H9 (cell line): ENCODE data around the gene ATXN7L3. TPM values are rescaled to one million over a fixed set of nuclear protein-coding genes. Genes with fewer than 3 reads are reported as not detected.
A peak's percentile ranks its signal among the peaks of the same experiment; 100 is the strongest.

Experiments
- DNase-seq: peaks from one replicate; pipeline ENCODE4 v3.0.0-alpha.2; 2017
- H2AFZ ChIP-seq: one replicate; pipeline ENCODE4 v1.6.1; 2013; ENCODE audit warnings: mild to moderate bottlenecking, low read length, control low read depth, moderate library complexity
- H2AK5ac ChIP-seq: 2 replicates; pipeline ENCODE4 v1.6.1; 2013; ENCODE audit warnings: low read length, control low read depth, mixed read lengths; ENCODE audit not compliant: insufficient read length
- H2BK120ac ChIP-seq: one replicate; pipeline ENCODE4 v1.6.1; 2013; ENCODE audit warnings: low read depth, mild to moderate bottlenecking, low read length, control low read depth, inconsistent platforms; ENCODE audit not compliant: poor library complexity, severe bottlenecking
- H2BK12ac ChIP-seq: 2 replicates; pipeline ENCODE4 v1.6.1; 2013; ENCODE audit warnings: low read length, control low read depth, mixed read lengths, low read depth; ENCODE audit not compliant: insufficient read length
- H2BK15ac ChIP-seq: 2 replicates; pipeline ENCODE4 v1.6.1; 2013; ENCODE audit warnings: low read depth, low read length, control low read depth
- H2BK20ac ChIP-seq: one replicate; pipeline ENCODE4 v1.6.1; 2013; ENCODE audit warnings: low read depth, mild to moderate bottlenecking, low read length, control low read depth, inconsistent platforms; ENCODE audit not compliant: poor library complexity, severe bottlenecking
- H2BK5ac ChIP-seq: 2 replicates; pipeline ENCODE4 v1.6.1; 2013; ENCODE audit warnings: low read length, control low read depth, mixed read lengths; ENCODE audit not compliant: insufficient read length
- H3K14ac ChIP-seq: 2 replicates; pipeline ENCODE4 v1.6.1; 2013; ENCODE audit warnings: low read length, control low read depth; ENCODE audit not compliant: insufficient read depth
- H3K18ac ChIP-seq: 2 replicates; pipeline ENCODE4 v1.6.1; 2013; ENCODE audit warnings: low read depth, mild to moderate bottlenecking, mixed read lengths, low read length, control low read depth; ENCODE audit not compliant: insufficient read length
- H3K23ac ChIP-seq: 2 replicates; pipeline ENCODE4 v1.6.1; 2013; ENCODE audit warnings: low read length, control low read depth, mixed read lengths, low read depth; ENCODE audit not compliant: insufficient read length
- H3K23me2 ChIP-seq: 2 replicates; pipeline ENCODE4 v1.6.1; 2013; ENCODE audit warnings: low read depth, mild to moderate bottlenecking, mixed read lengths, low read length, control low read depth; ENCODE audit not compliant: insufficient read length, poor library complexity, severe bottlenecking
- H3K27ac ChIP-seq: 2 replicates; pipeline ENCODE4 v1.5.1; 2013; ENCODE audit warnings: low read length, control low read depth, mixed read lengths, low read depth; ENCODE audit not compliant: insufficient read length
- H3K27me3 ChIP-seq: 2 replicates; pipeline ENCODE4 v1.6.1; 2013; ENCODE audit warnings: low read length, control low read depth, inconsistent platforms; ENCODE audit not compliant: insufficient read depth
- H3K4ac ChIP-seq: 2 replicates; pipeline ENCODE4 v1.6.1; 2013; ENCODE audit warnings: low read depth, mild to moderate bottlenecking, control low read depth, inconsistent platforms, low read length, moderate library complexity
- H3K4me1 ChIP-seq: 2 replicates; pipeline ENCODE4 v1.6.1; 2013; ENCODE audit warnings: low read length, control low read depth, inconsistent platforms; ENCODE audit not compliant: insufficient read depth
- H3K4me2 ChIP-seq: 2 replicates; pipeline ENCODE4 v1.6.1; 2013; ENCODE audit warnings: low read length, control low read depth, mixed read lengths; ENCODE audit not compliant: insufficient read length, insufficient read depth
- H3K56ac ChIP-seq: 2 replicates; pipeline ENCODE4 v1.6.1; 2013; ENCODE audit warnings: low read depth, mild to moderate bottlenecking, mixed read lengths, low read length, control low read depth; ENCODE audit not compliant: insufficient read length
- H3K79me1 ChIP-seq: 2 replicates; pipeline ENCODE4 v1.6.1; 2013; ENCODE audit warnings: low read depth, mild to moderate bottlenecking, moderate library complexity, low read length, control low read depth, inconsistent platforms; ENCODE audit not compliant: insufficient read depth, poor library complexity, severe bottlenecking
- H3K79me2 ChIP-seq: 2 replicates; pipeline ENCODE4 v1.6.1; 2013; ENCODE audit warnings: low read length, control low read depth, inconsistent platforms; ENCODE audit not compliant: insufficient read depth
- H3K9ac ChIP-seq: 2 replicates; pipeline ENCODE4 v1.6.1; 2013; ENCODE audit warnings: low read length, control low read depth, mixed read lengths; ENCODE audit not compliant: insufficient read length; ENCODE audit errors: extremely low read depth
- H3K9me3 ChIP-seq: one replicate; pipeline ENCODE4 v1.6.1; 2013; ENCODE audit warnings: low read depth, low read length, inconsistent platforms; ENCODE audit not compliant: control insufficient read depth
- H3T11ph ChIP-seq: one replicate; pipeline ENCODE4 v1.6.1; 2013; ENCODE audit warnings: mild to moderate bottlenecking, low read length, control low read depth, inconsistent platforms
- H4K20me1 ChIP-seq: one replicate; pipeline ENCODE4 v1.6.1; 2013; ENCODE audit not compliant: control insufficient read depth, insufficient read length, insufficient read depth
- H4K5ac ChIP-seq: 2 replicates; pipeline ENCODE4 v1.6.1; 2013; ENCODE audit warnings: low read depth, mild to moderate bottlenecking, mixed read lengths, low read length, control low read depth; ENCODE audit not compliant: insufficient read length
- H4K8ac ChIP-seq: replicated peaks from 2 replicates; pipeline ENCODE4 v1.6.1; 2013; ENCODE audit warnings: low read length, control low read depth, mixed read lengths, low read depth; ENCODE audit not compliant: insufficient read length
- H4K91ac ChIP-seq: 2 replicates; pipeline ENCODE4 v1.6.1; 2013; ENCODE audit warnings: low read depth, mild to moderate bottlenecking, moderate library complexity, mixed read lengths, low read length, control low read depth; ENCODE audit not compliant: insufficient read length
- H3K27ac Mint-ChIP-seq, 3 experiments: 2 replicates in 2 of 3; 3 replicates in 1 of 3; pipeline ENCODE4 v1.8.0; 2020 to 2021; ENCODE audit warnings: mixed read lengths in 3 of 3, mild to moderate bottlenecking in 1 of 3, moderate library complexity in 1 of 3
- H3K27me3 Mint-ChIP-seq: 2 replicates; pipeline ENCODE4 v1.8.0; 2021; ENCODE audit warnings: low read depth, mild to moderate bottlenecking, moderate library complexity, mixed read lengths
- H3K36me3 Mint-ChIP-seq, 3 experiments: 2 replicates in 2 of 3; 3 replicates in 1 of 3; pipeline ENCODE4 v1.8.0; 2020 to 2021; ENCODE audit warnings: low read depth in 3 of 3, mixed read lengths in 3 of 3; ENCODE audit not compliant: insufficient read depth in 1 of 3
- H3K4me1 Mint-ChIP-seq, 2 experiments: 2 replicates each; pipeline ENCODE4 v1.8.0; 2020; ENCODE audit warnings: mixed read lengths in 2 of 2
- H3K4me3 Mint-ChIP-seq, 2 experiments: 2 replicates in 1 of 2; 3 replicates in 1 of 2; pipeline ENCODE4 v1.8.0; 2020 to 2021; ENCODE audit warnings: mild to moderate bottlenecking in 2 of 2, mixed read lengths in 2 of 2, moderate library complexity in 1 of 2
- H3K9me3 Mint-ChIP-seq, 2 experiments: 2 replicates in 1 of 2; 3 replicates in 1 of 2; pipeline ENCODE4 v1.8.0; 2020; ENCODE audit warnings: mild to moderate bottlenecking in 2 of 2, mixed read lengths in 2 of 2, moderate library complexity in 1 of 2
- WGBS: extraction: QIAGEN DNeasy Blood & Tissue Kit; methylation state at CpG from one replicate; pipeline ENCODE4 v1.1.7; 2013; ENCODE audit warnings: missing lambda C conversion rate, low lambda C conversion rate, mixed read lengths; ENCODE audit not compliant: insufficient read length; ENCODE audit errors: extremely low coverage; 5-methylcytosine and 5-hydroxymethylcytosine counted together
- total RNA-seq: library from RNA; stranded (reverse); gene quantifications from 2 replicates; pipeline ENCODE4 v1.2.1, GENCODE V29; 2021
- TF ChIP-seq, protein P1 (sequence below): fragments of 200-600 bp; sonication (generic); conservative IDR thresholded peaks from 3 replicates; pipeline ENCODE4 v1.8.0; 2021; ENCODE audit warnings: antibody characterized with exemption, mild to moderate bottlenecking

ATXN7L3 gene
- total RNA-seq, 1 experiment from 2014 or later, result 125 TPM

DNA sequence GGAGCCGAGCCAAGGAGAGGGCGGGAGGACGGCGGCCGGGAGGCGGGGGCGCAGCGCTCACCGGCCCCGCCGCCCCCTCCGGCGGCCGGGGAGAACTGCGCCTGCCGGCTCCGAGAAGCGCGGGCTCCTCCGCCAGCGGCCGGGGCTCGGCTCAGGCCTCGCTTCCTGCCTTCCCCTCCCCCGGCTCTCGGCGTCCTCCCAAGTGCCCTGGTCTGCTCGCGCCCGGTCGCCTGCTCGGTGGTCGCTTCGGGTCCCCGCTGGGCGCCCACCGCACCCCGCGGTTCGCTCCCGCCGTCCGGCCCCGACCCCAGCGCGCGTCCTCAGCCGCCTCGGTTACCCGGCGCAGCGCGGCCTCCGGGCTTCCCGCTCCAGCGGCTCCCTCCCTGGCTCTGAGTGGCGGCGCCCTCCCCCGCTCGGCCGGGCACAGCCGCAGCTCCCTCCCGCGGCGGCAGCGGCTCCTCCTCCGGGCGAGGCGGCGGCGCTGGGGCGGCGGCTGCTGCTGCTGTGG is 19.5 kb upstream of the ATXN7L3 start:
- peak overlapping the region; percentile 44 for H3K14ac ChIP-seq
- no peaks in the 10 kb centered on the region for H3K9me3 ChIP-seq
- no peak overlapping the region for H2BK12ac ChIP-seq
- TF ChIP-seq, protein P1, sequence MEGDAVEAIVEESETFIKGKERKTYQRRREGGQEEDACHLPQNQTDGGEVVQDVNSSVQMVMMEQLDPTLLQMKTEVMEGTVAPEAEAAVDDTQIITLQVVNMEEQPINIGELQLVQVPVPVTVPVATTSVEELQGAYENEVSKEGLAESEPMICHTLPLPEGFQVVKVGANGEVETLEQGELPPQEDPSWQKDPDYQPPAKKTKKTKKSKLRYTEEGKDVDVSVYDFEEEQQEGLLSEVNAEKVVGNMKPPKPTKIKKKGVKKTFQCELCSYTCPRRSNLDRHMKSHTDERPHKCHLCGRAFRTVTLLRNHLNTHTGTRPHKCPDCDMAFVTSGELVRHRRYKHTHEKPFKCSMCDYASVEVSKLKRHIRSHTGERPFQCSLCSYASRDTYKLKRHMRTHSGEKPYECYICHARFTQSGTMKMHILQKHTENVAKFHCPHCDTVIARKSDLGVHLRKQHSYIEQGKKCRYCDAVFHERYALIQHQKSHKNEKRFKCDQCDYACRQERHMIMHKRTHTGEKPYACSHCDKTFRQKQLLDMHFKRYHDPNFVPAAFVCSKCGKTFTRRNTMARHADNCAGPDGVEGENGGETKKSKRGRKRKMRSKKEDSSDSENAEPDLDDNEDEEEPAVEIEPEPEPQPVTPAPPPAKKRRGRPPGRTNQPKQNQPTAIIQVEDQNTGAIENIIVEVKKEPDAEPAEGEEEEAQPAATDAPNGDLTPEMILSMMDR, result peak; percentile 42; the same call in 2 of the 3 replicates
- no peak overlapping the region for H3K4ac ChIP-seq
- peaks cover 17 to 21% of the 10 kb centered on the region in 2 experiments for H3K4me1 Mint-ChIP-seq
- H3K9me3 Mint-ChIP-seq, result no peaks in the 10 kb centered on the region; a peak in 1 of 5 replicates
- no peak overlapping the region for H2BK120ac ChIP-seq
- no peak overlapping the region for H3K27ac ChIP-seq
- H3K18ac ChIP-seq, result no peak overlapping the region
- peaks cover 6% of the 10 kb centered on the region for H3K79me1 ChIP-seq
- no peaks in the 10 kb centered on the region for H4K20me1 ChIP-seq
- no CpG with 5 or more reads among the region's 73 CpGs for WGBS
- H4K8ac ChIP-seq, result no peak overlapping the region
- no peak overlapping the region for H4K5ac ChIP-seq
- H3K23ac ChIP-seq, result no peak overlapping the region
- H3K27ac Mint-ChIP-seq, result no peak overlapping the region
- H2BK20ac ChIP-seq, result no peak overlapping the region
- H3K36me3 Mint-ChIP-seq, result peaks cover 20 to 39% (median 35%) of the 10 kb centered on the region in 3 experiments; a peak in 6 of 7 replicates
- H2AK5ac ChIP-seq, result no peak overlapping the region
- peak overlapping the region; percentile 56 for H3K9ac ChIP-seq
- no peak overlapping the region for H2BK5ac ChIP-seq
- no peak overlapping the region for H3K4me2 ChIP-seq
- H3K4me1 ChIP-seq, result 0 out of 2 replicates have a peak, but pooled peaks cover 4% of the 10 kb centered on the region
- no peaks in the 10 kb centered on the region for H3K27me3 Mint-ChIP-seq
- H3K23me2 ChIP-seq, result peaks cover 27% of the 10 kb centered on the region
- peaks cover 6% of the 10 kb centered on the region; the same call in 1 of the 2 replicates for H3K79me2 ChIP-seq
- H2BK15ac ChIP-seq, result no peak overlapping the region
- H4K91ac ChIP-seq, result no peak overlapping the region
- H3K56ac ChIP-seq, result no peak overlapping the region
- no peak overlapping the region for H3T11ph ChIP-seq
- H3K27me3 ChIP-seq, result no peaks in the 10 kb centered on the region
- H2AFZ ChIP-seq, result no peak overlapping the region
- H3K4me3 Mint-ChIP-seq, result peak overlapping the region in 1 of 2 experiments; percentile 46; a peak in 3 of 5 replicates
- DNase-seq, result peak; percentile 72
